WI38 (cell line): ENCODE data around the gene LYRM9.
"Not testable (repeated sequence)": the region's sequence is repeated elsewhere in the genome, so short reads cannot be mapped to it uniquely, and the experiment has no call there.

ENCODE experiments used
- H3K4me3 ChIP-seq: 2 replicates; pipeline ENCODE4 v1.5.1; 2011; ENCODE audit warnings: low read depth, mild to moderate bottlenecking, control low read depth, low read length
- TF ChIP-seq, protein P1 (sequence below): IDR thresholded peaks from 2 replicates; pipeline ENCODE4 v1.5.1; 2012; ENCODE audit warnings: low read depth, mild to moderate bottlenecking, control low read depth, low read length

The LYRM9 gene

DNA sequence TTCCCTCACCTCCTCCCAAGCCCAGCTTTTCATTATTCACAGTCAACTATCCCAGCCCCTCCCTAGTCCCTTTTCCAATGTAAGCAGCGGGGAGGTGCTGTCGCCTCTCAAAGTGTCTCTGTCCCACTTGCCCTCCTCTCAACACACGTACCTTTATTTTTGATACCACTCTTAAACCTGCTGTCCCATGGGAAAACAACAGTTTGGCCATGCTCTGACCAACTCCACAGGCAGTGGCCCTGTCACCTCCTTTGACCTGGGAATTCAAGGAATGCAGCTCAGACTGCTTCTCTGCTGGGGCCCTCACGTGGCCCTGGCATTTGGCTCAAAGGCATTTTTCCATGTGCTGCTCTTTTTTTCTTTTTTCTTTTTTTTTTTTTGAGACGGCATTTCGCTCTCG, 4.2 kb downstream of the LYRM9 start:
- TF ChIP-seq, protein P1, sequence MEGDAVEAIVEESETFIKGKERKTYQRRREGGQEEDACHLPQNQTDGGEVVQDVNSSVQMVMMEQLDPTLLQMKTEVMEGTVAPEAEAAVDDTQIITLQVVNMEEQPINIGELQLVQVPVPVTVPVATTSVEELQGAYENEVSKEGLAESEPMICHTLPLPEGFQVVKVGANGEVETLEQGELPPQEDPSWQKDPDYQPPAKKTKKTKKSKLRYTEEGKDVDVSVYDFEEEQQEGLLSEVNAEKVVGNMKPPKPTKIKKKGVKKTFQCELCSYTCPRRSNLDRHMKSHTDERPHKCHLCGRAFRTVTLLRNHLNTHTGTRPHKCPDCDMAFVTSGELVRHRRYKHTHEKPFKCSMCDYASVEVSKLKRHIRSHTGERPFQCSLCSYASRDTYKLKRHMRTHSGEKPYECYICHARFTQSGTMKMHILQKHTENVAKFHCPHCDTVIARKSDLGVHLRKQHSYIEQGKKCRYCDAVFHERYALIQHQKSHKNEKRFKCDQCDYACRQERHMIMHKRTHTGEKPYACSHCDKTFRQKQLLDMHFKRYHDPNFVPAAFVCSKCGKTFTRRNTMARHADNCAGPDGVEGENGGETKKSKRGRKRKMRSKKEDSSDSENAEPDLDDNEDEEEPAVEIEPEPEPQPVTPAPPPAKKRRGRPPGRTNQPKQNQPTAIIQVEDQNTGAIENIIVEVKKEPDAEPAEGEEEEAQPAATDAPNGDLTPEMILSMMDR = no peak
- H3K4me3 ChIP-seq = no peak overlapping the region

DNA sequence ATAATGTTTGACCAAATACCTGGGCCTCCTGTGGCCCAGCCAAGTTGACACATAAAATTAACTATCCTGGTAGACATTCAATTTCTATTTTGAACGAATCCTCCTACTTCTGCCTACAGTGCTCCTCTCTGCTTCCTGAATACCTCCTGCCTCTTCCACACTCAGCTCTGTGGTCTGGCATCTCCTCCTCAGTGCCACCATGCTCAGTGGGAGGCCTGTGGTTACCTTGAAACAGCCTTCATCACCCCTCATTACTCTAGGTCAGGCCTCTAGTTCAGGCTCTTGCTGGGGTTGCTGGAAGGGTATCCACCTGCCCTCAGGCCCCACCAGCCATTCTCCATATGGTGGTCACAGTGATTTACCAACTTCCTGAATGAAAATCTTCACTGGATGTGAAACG, 5.1 kb downstream of the LYRM9 start:
- TF ChIP-seq, protein P1 = no peak
- H3K4me3 ChIP-seq = no peak overlapping the region

DNA sequence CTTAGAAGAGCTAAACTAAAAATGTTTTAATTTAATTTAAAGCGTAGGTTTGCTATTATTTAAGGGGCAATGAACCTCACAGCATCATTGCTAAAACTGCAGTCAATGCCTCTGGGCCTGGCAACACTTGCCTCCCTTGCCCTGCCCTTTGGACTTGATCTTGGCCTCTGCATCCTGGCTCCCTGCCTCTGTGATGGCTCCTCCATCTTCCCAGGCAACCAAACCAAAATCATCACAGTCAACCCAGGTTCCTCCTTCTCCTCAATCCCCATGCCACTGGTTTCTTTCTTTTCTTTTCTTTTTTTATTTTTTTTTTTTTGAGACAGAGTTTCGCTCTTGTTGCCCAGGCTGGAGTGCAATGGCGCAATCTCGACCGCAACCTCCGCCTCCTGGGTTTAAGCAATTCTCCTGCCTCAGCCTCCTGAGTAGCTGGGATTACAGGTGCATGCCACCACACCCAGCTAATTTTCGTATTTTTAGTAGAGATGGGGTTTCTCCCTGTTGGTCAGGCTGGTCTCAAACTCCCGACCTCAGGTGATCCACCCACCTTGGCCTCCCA, 6.7 kb downstream of the LYRM9 start:
- not testable (repeated sequence) for H3K4me3 ChIP-seq

DNA sequence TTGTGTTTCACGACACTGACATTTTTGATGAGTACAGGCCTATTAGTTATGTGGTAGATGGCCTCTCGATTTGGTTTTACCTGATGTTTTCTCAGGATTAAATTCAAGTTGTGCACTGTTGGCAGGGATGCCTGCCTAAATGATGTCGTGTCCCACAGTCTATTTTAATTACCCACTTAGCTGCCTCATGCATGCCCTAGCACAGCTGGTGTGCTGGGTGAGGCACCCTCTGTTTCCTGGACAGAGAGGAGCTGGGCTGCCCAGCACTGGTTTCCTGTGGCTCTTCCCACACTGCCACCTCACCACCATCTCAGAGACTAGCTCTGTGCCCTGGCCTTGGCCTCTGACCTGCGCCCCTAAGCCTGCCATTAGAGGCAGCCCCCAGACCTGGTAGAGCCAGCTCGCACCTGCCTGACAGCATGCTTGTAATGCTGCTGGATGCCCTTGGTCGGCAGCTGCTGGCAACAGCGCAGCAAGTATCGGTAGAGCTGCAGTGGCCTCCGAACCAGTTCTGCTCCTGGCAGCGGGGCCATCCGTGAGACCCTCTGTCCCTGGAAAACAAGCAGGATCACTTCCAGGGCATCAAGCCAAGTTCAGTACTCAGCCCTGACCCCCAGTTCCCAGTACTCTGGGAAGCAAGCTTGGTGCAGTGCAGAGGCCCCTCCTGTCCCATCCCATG, 10.9 kb downstream of the LYRM9 start:
- no peak overlapping the region for H3K4me3 ChIP-seq
- TF ChIP-seq, protein P1 = no peak

DNA sequence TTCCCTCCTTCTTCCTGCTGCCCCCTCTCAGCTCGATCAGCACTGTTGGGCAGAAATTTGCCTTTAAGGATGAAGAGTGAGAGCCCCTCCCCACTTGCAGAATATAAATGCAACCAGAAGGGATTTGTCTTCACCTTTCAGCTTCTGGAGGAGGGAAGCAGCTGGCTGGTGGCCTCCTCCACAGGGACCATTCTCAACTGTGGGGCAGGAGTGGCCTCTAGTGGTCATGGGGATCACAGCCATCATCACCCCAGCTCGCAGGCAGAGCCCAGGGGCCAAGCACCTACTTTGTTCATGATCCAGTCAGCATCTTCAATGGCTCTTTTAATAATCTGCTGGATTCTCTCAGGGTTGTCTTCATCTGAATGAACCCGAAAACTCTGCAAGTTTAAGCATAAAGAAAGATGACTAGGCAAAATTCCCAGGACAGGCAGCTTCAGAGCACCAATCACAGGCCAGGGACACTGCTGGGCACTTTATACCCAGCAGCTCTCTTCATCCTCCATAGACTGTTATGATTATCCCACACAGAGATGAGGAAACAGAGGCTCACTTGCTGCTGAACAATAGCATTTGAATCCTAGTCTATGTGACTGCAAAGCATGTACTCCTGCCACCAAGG, 13.1 kb downstream of the LYRM9 start:
- no peak overlapping the region for H3K4me3 ChIP-seq
- TF ChIP-seq, protein P1 = peak; percentile 93

DNA sequence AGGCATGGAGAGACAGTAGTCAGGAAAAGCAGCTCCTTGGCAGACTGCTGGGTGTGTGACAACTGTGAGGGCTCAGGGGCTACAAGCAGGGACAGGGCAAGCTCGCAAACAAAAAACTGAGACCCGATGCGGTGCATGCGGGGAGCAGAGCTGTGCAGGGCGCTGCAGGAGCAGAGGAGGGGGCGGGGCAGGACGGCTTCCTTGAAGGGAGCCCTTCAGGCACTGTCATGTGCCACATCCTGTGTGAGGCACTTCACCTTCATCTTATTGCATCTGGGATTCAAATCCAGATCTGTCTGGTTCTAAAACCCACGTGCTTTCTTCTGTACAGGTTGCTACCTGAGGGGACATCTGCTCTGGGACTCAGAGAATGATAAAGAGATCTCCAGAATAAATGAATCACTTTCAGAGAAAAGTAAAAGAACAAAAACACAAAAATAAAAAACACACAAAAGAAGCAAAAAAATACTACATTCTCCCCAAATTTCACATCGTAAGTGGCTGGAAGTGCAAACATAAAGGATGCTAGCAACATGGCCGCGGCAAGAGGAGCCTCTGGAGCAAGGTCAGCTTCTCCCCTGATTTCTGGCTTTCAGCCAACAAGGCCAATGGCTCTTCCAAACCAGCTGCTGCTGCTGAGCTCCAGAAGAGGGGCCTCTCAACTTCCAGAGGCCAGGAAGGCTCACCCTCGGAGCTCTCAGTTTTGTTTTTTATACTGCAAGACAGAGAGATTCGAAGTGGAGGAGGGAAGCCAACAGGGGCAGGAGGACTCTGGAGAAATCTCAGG, 14.2 kb downstream of the LYRM9 start:
- TF ChIP-seq, protein P1 = no peak
- H3K4me3 ChIP-seq = no peak overlapping the region

DNA sequence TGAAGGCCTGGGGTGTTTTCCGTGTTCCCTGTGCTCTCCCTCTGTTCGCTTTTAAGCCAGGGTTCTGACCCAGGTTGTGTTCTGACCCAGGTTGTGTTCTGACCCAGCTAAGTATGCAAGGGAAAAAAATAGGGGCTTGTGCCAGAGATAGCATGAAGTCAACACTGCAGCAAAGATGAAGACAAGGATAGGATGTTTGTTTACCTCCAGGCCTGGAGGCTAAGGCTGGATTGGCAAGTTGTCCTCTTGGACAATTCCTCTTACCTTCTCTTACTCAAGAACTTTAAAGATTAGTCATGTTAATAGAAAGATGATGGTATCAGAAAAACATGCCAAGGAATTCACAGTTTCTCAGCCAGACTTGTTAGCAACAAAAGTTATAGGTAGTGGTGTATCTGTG, 19.4 kb downstream of the LYRM9 start:
- TF ChIP-seq, protein P1 = no peak
- no peak overlapping the region for H3K4me3 ChIP-seq
